NCI-H2029 treated with DMSO at 0.1 percent for 48 hours (cell line): ENCODE measurements around the gene KLHL1.

Experiments used
- DNase-seq: peaks from one replicate; lab custom pipeline; 2025; lab: John Stamatoyannopoulos, UW

The KLHL1 gene

DNA sequence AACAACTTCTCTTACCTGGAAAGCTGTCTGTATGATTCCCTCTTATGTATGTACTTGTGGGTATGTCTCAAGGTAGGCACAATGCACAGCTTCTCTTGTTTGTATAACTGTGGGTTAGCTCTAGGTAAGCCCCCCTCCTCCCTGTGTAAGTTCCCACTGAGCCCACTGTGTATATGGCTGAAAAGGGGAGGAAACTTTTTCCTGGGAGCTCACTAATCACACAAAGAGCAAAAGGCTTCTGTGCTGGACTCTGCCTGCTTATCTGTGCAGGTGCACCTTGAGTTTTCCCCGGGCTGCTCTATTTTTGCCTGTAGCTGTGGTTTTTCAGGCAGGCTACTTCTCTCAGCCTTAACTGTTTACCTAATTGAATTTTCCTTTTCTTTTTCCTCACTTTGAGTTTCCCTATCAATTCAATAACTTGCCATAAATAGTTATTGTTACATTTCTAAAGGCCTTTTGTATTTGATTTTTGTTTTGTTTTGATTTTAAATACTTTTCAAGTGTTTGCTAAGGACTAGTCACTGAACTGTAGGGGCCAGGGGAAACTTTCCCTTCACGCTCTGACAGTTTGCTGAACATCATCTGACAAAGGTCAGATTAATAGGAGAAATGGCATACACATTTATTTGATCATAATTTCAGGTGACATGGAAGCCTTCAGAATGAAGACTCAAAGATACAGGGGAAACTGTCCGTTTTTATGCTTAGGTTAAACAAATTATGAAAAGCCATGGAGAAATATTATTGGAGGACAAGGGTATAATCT is 424.1 kb downstream of the KLHL1 start:
- DNase-seq, result no peak

DNA sequence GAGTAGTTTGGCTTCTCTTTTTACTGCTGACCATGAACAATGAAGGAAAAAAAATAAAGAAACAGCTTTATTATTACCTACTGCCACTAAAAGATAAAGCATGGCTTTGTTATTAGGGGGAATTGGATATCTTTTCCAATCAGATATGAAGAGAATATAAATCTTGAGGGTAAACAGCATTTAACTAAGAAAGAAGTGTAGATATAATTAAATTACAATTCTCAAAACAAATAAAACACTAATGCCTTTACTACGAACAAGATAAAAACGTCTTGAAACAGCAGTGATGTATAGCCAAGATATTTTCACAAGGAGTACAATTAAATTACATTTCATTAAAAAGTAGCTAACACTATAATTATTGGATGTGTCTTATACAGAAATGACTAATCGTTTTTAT is 426.5 kb downstream of the KLHL1 start:
- DNase-seq, result no peak

GRCh38 chr13:69677343-69677742 is 430.9 kb downstream of the KLHL1 start:
- DNase-seq, result no peak

DNA sequence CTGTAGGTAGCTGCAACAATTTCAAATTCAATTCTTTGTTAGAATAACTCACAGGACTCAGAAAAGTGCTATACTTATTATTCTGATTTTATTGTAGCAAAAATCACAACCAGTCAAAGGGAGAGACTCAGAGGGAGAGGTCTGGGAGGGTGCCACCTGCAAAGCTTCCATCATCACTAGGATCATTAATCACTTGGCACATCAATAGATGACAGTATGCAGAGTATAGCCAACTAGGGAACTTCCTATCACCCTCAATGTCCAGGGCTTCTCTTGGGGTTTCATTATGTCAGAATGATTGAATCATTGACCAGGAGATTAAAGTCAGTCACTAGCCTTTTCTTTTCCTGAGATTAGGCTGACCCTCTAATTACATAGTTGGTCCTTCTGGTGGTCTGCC is 432.0 kb downstream of the KLHL1 start:
- DNase-seq, result no peak

DNA sequence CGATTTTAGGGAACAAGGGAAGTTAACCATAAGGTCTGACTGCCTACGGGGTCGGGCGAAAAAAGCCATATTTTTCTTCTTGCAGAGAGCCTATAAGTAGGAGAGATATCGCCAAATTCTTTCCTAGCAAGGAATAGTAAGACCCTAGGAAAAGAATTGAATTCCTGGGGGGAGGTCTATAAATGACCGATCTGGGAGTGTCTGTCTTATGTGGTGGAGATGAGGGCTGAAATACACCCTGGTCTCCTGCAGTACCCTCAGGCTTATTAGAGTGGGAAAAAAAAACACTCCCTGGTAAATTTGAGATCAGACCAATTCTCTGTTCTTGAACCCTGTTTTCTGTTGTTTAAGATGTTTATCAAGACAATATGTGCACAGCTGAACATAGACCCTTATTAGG is 448.1 kb downstream of the KLHL1 start:
- DNase-seq, result no peak

DNA sequence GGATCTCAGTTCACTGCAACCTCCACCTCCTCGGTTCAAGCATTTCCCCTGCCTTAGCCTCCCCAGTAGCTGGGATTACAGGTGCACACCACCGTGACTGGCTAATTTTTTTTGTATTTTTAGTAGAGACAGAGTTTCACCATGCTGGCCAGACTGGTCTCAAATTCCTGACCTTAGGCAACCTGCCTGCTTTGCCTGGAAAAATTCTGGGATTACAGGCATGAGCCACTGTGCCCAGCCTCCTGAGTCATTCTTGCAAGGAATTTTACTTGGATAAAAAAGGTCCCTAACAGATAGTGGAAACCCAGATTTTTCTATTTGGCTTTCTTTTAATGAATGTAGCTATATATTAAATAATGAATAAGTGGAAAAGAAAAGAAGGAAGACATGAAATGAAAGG is 450.6 kb downstream of the KLHL1 start:
- no peak for DNase-seq

DNA sequence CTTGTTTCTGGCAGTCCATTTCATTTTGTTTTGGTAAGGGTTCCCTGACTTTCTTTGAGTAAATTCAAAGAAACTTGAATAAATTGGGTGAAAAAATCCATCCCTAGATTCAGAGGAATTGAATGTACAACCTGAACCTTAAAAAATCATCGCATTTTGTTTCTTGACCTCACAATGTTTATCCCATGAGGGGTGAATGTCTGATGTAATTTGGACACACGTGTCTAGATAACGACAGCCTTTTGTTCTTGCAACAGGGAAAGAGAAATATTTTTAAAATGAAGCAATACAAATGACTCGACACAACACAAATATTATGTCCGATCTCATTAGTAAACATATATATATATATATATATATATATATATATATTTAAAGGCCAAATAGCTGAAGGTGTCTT is 453.9 kb downstream of the KLHL1 start:
- no peak for DNase-seq
